NCI-H2107 treated with DMSO at 0.1 percent for 48 hours (cell line): Measurements from ENCODE around the gene PLEKHG3.

Source experiments
- DNase-seq: peaks from one replicate; lab custom pipeline; 2025; ENCODE audit not compliant: unreplicated experiment; lab: John Stamatoyannopoulos, UW

The PLEKHG3 gene

GRCh38 chr14:64762044-64763034, 58.1 kb downstream of the PLEKHG3 start:
- peak; percentile 90 for DNase-seq

GRCh38 chr14:64763085-64763782, 59.0 kb downstream of the PLEKHG3 start:
- DNase-seq, result no peak

GRCh38 chr14:64763801-64764621, 59.8 kb downstream of the PLEKHG3 start:
- peak; percentile 11 for DNase-seq

GRCh38 chr14:64764641-64765520, 60.7 kb downstream of the PLEKHG3 start:
- DNase-seq, result peak; percentile 80

GRCh38 chr14:64765740-64766302, 61.6 kb downstream of the PLEKHG3 start:
- no peak for DNase-seq

- no peak for DNase-seq
Observed at GRCh38 chr14:64766430-64767151, 62.4 kb downstream of the PLEKHG3 start.

GRCh38 chr14:64767215-64767964, 63.2 kb downstream of the PLEKHG3 start:
- DNase-seq, result no peak

- no peak for DNase-seq
Observed at GRCh38 chr14:64768401-64769095, 64.3 kb downstream of the PLEKHG3 start.

- DNase-seq, result no peak
Observed at GRCh38 chr14:64769096-64770020, 65.1 kb downstream of the PLEKHG3 start.

- DNase-seq, result no peak
Observed at GRCh38 chr14:64770751-64771150, 66.5 kb downstream of the PLEKHG3 start.

- no peak for DNase-seq
Observed at GRCh38 chr14:64771161-64771560, 66.9 kb downstream of the PLEKHG3 start.

GRCh38 chr14:64772397-64772950, 68.2 kb downstream of the PLEKHG3 start:
- no peak for DNase-seq

GRCh38 chr14:64773046-64773445, 68.8 kb downstream of the PLEKHG3 start:
- no peak for DNase-seq

GRCh38 chr14:64773577-64773976, 69.4 kb downstream of the PLEKHG3 start:
- no peak for DNase-seq

- DNase-seq, result no peak
Observed at GRCh38 chr14:64774272-64774671, 70.0 kb downstream of the PLEKHG3 start.

GRCh38 chr14:64775081-64775777, 71.0 kb downstream of the PLEKHG3 start:
- DNase-seq, result no peak
